ENCODE results near the gene C10orf90. TPM values are rescaled to one million over a fixed set of nuclear protein-coding genes. Genes with fewer than 3 reads are reported as not detected.

The C10orf90 gene
- total and polyA plus RNA-seq, 2 of the 8 experiments (the other 6 are each of a cell fraction or from before 2014, with no cell fraction given) = 0.21 TPM; not detected in 1

- TF ChIP-seq, protein P1, sequence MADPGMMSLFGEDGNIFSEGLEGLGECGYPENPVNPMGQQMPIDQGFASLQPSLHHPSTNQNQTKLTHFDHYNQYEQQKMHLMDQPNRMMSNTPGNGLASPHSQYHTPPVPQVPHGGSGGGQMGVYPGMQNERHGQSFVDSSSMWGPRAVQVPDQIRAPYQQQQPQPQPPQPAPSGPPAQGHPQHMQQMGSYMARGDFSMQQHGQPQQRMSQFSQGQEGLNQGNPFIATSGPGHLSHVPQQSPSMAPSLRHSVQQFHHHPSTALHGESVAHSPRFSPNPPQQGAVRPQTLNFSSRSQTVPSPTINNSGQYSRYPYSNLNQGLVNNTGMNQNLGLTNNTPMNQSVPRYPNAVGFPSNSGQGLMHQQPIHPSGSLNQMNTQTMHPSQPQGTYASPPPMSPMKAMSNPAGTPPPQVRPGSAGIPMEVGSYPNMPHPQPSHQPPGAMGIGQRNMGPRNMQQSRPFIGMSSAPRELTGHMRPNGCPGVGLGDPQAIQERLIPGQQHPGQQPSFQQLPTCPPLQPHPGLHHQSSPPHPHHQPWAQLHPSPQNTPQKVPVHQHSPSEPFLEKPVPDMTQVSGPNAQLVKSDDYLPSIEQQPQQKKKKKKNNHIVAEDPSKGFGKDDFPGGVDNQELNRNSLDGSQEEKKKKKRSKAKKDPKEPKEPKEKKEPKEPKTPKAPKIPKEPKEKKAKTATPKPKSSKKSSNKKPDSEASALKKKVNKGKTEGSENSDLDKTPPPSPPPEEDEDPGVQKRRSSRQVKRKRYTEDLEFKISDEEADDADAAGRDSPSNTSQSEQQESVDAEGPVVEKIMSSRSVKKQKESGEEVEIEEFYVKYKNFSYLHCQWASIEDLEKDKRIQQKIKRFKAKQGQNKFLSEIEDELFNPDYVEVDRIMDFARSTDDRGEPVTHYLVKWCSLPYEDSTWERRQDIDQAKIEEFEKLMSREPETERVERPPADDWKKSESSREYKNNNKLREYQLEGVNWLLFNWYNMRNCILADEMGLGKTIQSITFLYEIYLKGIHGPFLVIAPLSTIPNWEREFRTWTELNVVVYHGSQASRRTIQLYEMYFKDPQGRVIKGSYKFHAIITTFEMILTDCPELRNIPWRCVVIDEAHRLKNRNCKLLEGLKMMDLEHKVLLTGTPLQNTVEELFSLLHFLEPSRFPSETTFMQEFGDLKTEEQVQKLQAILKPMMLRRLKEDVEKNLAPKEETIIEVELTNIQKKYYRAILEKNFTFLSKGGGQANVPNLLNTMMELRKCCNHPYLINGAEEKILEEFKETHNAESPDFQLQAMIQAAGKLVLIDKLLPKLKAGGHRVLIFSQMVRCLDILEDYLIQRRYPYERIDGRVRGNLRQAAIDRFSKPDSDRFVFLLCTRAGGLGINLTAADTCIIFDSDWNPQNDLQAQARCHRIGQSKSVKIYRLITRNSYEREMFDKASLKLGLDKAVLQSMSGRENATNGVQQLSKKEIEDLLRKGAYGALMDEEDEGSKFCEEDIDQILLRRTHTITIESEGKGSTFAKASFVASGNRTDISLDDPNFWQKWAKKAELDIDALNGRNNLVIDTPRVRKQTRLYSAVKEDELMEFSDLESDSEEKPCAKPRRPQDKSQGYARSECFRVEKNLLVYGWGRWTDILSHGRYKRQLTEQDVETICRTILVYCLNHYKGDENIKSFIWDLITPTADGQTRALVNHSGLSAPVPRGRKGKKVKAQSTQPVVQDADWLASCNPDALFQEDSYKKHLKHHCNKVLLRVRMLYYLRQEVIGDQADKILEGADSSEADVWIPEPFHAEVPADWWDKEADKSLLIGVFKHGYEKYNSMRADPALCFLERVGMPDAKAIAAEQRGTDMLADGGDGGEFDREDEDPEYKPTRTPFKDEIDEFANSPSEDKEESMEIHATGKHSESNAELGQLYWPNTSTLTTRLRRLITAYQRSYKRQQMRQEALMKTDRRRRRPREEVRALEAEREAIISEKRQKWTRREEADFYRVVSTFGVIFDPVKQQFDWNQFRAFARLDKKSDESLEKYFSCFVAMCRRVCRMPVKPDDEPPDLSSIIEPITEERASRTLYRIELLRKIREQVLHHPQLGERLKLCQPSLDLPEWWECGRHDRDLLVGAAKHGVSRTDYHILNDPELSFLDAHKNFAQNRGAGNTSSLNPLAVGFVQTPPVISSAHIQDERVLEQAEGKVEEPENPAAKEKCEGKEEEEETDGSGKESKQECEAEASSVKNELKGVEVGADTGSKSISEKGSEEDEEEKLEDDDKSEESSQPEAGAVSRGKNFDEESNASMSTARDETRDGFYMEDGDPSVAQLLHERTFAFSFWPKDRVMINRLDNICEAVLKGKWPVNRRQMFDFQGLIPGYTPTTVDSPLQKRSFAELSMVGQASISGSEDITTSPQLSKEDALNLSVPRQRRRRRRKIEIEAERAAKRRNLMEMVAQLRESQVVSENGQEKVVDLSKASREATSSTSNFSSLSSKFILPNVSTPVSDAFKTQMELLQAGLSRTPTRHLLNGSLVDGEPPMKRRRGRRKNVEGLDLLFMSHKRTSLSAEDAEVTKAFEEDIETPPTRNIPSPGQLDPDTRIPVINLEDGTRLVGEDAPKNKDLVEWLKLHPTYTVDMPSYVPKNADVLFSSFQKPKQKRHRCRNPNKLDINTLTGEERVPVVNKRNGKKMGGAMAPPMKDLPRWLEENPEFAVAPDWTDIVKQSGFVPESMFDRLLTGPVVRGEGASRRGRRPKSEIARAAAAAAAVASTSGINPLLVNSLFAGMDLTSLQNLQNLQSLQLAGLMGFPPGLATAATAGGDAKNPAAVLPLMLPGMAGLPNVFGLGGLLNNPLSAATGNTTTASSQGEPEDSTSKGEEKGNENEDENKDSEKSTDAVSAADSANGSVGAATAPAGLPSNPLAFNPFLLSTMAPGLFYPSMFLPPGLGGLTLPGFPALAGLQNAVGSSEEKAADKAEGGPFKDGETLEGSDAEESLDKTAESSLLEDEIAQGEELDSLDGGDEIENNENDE (IDR thresholded peaks at IDR 0.05; ENCODE audit: insufficient replicate concordance, low read length) = no peak
- TF ChIP-seq FOSL1 (IDR thresholded peaks at IDR 0.05; ENCODE audit: insufficient read depth, low read depth, low read length) (no peak), EGR1 (IDR thresholded peaks at IDR 0.05; ENCODE audit: borderline replicate concordance, low read depth, low read length) (no peak), SIX5 (IDR thresholded peaks at IDR 0.05; ENCODE audit: low read depth, low read length) (no peak), SRF (IDR thresholded peaks at IDR 0.05; ENCODE audit: low read depth, low read length) (no peak), SP2 (IDR thresholded peaks at IDR 0.05; ENCODE audit: low read length) (no peak), SP1 (IDR thresholded peaks at IDR 0.05; ENCODE audit: low read depth, low read length) (no peak), SAP30 (IDR thresholded peaks at IDR 0.05; ENCODE audit: insufficient read depth, insufficient replicate concordance, low read length) (no peak), TAF1 (IDR thresholded peaks at IDR 0.05; ENCODE audit: low read depth, low read length) (no peak), KDM5A (IDR thresholded peaks at IDR 0.05; ENCODE audit: low read length) (no peak), JUND (IDR thresholded peaks at IDR 0.05; ENCODE audit: low read length) (no peak), NANOG (IDR thresholded peaks at IDR 0.05; ENCODE audit: insufficient read depth, low read depth, low read length, poor library complexity, severe bottlenecking) (no peak), RBBP5 (IDR thresholded peaks at IDR 0.05; ENCODE audit: borderline replicate concordance, low read depth, low read length) (no peak)
Measured at GRCh38 chr10:126502441-126502840, 168.1 kb downstream of the C10orf90 start (continued).

Data from H1 (cell line).